ENCODE measurements around the gene LGALS3.

DNA sequence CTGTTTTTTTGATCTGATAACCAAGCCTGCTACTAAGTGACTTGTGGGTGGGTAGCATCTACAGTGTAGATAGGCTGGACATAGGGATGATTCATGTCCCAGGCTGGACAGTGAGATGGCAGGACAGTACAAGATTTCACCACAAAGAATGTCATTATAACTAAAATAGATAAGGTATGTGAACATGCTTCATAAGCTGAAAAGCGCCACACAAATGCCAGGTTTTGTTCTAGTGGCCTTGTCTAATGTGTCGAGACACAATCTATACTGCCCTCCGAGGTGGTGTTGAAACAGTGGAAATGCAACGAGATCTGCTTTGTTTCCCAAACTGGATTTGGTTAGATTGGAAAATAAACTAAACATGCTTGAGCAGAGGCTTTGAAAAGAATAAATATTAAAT, 4.4 kb downstream of the LGALS3 start:
- TF ChIP-seq POLR2A (IDR thresholded peaks at IDR 0.05; ENCODE audit: low read length) = peak; percentile 8
- no peak for TF ChIP-seq GATA1 (IDR thresholded peaks at IDR 0.05; ENCODE audit: low read depth, low read length)
